DND-41 (cell line): ENCODE measurements around the gene NKD2.

ENCODE experiments used
- ATAC-seq: fragments of 200-7000 bp; cut with Tn5 transposase; 3 replicates; pipeline ENCODE4 v1.9.1; 2021; ENCODE audit warnings: low read depth; ENCODE audit not compliant: insufficient read depth
- DNase-seq: peaks from one replicate; pipeline ENCODE4 v3.0.0-alpha.2; 2020
- H2AFZ ChIP-seq: 2 replicates; pipeline ENCODE4 v1.6.0; 2012; ENCODE audit warnings: low read depth, low read length
- H3K27ac ChIP-seq: 2 replicates; pipeline ENCODE4 v1.5.1; 2012; ENCODE audit warnings: low read length, inconsistent platforms
- H3K27me3 ChIP-seq: fragments of 200-600 bp; sonication (generic); 2 replicates; pipeline ENCODE4 v1.6.0; 2012; ENCODE audit warnings: low read length, mild to moderate bottlenecking, inconsistent platforms; ENCODE audit not compliant: insufficient read depth, poor library complexity
- H3K36me3 ChIP-seq: 2 replicates; pipeline ENCODE4 v1.5.1; 2012; ENCODE audit warnings: low read length, inconsistent platforms; ENCODE audit not compliant: insufficient read depth
- H3K4me1 ChIP-seq: 2 replicates; pipeline ENCODE4 v1.5.1; 2012; ENCODE audit warnings: mild to moderate bottlenecking, low read length; ENCODE audit not compliant: insufficient read depth
- H3K4me2 ChIP-seq: 2 replicates; pipeline ENCODE4 v1.6.0; 2012; ENCODE audit warnings: mild to moderate bottlenecking, moderate library complexity, low read length, inconsistent platforms; ENCODE audit not compliant: insufficient read depth
- H3K4me3 ChIP-seq, 2 experiments: fragments of 200-600 bp in 1 of 2; shearing (Covaris generic) in 1 of 2; 2 replicates each; pipeline ENCODE4 v1.5.1; 2012 to 2016; ENCODE audit warnings: inconsistent platforms in 2 of 2, low read length in 2 of 2, mild to moderate bottlenecking in 2 of 2, low read depth in 1 of 2, moderate library complexity in 1 of 2
- H3K79me2 ChIP-seq: 2 replicates; pipeline ENCODE4 v1.6.0; 2012; ENCODE audit warnings: low read length, inconsistent platforms; ENCODE audit not compliant: insufficient read depth
- H3K9ac ChIP-seq: 2 replicates; pipeline ENCODE4 v1.6.0; 2012; ENCODE audit warnings: low read depth, mild to moderate bottlenecking, inconsistent platforms, low read length, moderate library complexity
- H3K9me3 ChIP-seq: 2 replicates; pipeline ENCODE4 v1.5.1; 2012; ENCODE audit warnings: low read length, moderate library complexity, mild to moderate bottlenecking, inconsistent platforms; ENCODE audit not compliant: insufficient read depth, severe bottlenecking
- H4K20me1 ChIP-seq: 2 replicates; pipeline ENCODE4 v1.6.0; 2012; ENCODE audit warnings: low read length; ENCODE audit not compliant: insufficient read depth
- CTCF ChIP-seq: IDR thresholded peaks from 2 replicates; pipeline ENCODE4 v1.5.1; 2012; ENCODE audit warnings: borderline replicate concordance, low read length, moderate library complexity, mild to moderate bottlenecking; ENCODE audit not compliant: poor library complexity, severe bottlenecking; ENCODE audit errors: extremely low read depth
- EZH2 ChIP-seq: IDR thresholded peaks from 3 replicates; pipeline ENCODE4 v1.6.1; 2012; ENCODE audit warnings: borderline replicate concordance, low read depth, mild to moderate bottlenecking, moderate library complexity, low read length, inconsistent platforms; ENCODE audit not compliant: severe bottlenecking

Gene NKD2

GRCh38 chr5:1086137-1086536, 77.5 kb downstream of the NKD2 start:
- DNase-seq (no peak), ATAC-seq (no peak)
- Histone ChIP-seq H3K79me2 (no peaks in the 10 kb centered on the region), H3K9me3 (no peaks in the 10 kb centered on the region), H4K20me1 (peaks cover 4% of the 10 kb centered on the region; the same call in 1 of the 2 replicates), H2AFZ (no peak overlapping the region), H3K9ac (no peak overlapping the region), H3K4me2 (no peak overlapping the region), H3K4me3 (no peak overlapping the region), H3K36me3 (no peaks in the 10 kb centered on the region), H3K27ac (no peak overlapping the region), H3K4me1 (no peaks in the 10 kb centered on the region), H3K27me3 (no peaks in the 10 kb centered on the region)
- TF ChIP-seq CTCF (no peak), EZH2 (no peak)

GRCh38 chr5:1086871-1087270, 78.3 kb downstream of the NKD2 start:
- Histone ChIP-seq H3K4me1 (no peaks in the 10 kb centered on the region), H3K36me3 (no peaks in the 10 kb centered on the region), H3K27me3 (no peaks in the 10 kb centered on the region), H3K9ac (no peak overlapping the region), H2AFZ (no peak overlapping the region), H3K79me2 (no peaks in the 10 kb centered on the region), H3K4me2 (no peak overlapping the region), H3K4me3 (no peak overlapping the region), H3K27ac (no peak overlapping the region), H3K9me3 (no peaks in the 10 kb centered on the region), H4K20me1 (peaks cover 4% of the 10 kb centered on the region; the same call in 1 of the 2 replicates)
- TF ChIP-seq EZH2 = no peak
- TF ChIP-seq CTCF = no peak
- ATAC-seq = no peak
- no peak for DNase-seq

GRCh38 chr5:1087428-1087827, 78.8 kb downstream of the NKD2 start:
- H3K9me3 ChIP-seq = no peaks in the 10 kb centered on the region
- no peaks in the 10 kb centered on the region for H3K79me2 ChIP-seq
- no peak overlapping the region for H2AFZ ChIP-seq
- no peak for ATAC-seq
- H3K27ac ChIP-seq = no peak overlapping the region
- H4K20me1 ChIP-seq = peaks cover 4% of the 10 kb centered on the region; the same call in 1 of the 2 replicates
- H3K36me3 ChIP-seq = no peaks in the 10 kb centered on the region
- H3K4me3 ChIP-seq = no peak overlapping the region
- H3K9ac ChIP-seq = no peak overlapping the region
- H3K4me1 ChIP-seq = no peaks in the 10 kb centered on the region
- TF ChIP-seq CTCF (no peak), EZH2 (no peak)
- DNase-seq = no peak
- H3K27me3 ChIP-seq = no peaks in the 10 kb centered on the region
- no peak overlapping the region for H3K4me2 ChIP-seq

GRCh38 chr5:1088031-1088430, 79.4 kb downstream of the NKD2 start:
- ATAC-seq = no peak
- H4K20me1 ChIP-seq = peaks cover 4% of the 10 kb centered on the region; the same call in 1 of the 2 replicates
- no peaks in the 10 kb centered on the region for H3K79me2 ChIP-seq
- H3K27me3 ChIP-seq = no peaks in the 10 kb centered on the region
- H3K4me2 ChIP-seq = no peak overlapping the region
- DNase-seq = no peak
- no peak overlapping the region for H2AFZ ChIP-seq
- no peak overlapping the region for H3K9ac ChIP-seq
- H3K4me1 ChIP-seq = no peaks in the 10 kb centered on the region
- H3K36me3 ChIP-seq = no peaks in the 10 kb centered on the region
- no peak for TF ChIP-seq EZH2
- no peak for TF ChIP-seq CTCF
- no peak overlapping the region for H3K27ac ChIP-seq
- no peaks in the 10 kb centered on the region for H3K9me3 ChIP-seq
- H3K4me3 ChIP-seq = no peak overlapping the region
